Activated CD8-positive, alpha-beta memory T cell treated with anti-CD3 and anti-CD28 coated beads for 24 hours (primary cell): ENCODE measurements around the gene PGAP6.
A peak's percentile ranks its signal among the peaks of the same experiment; 100 is the strongest.
"Not testable (repeated sequence)": the region's sequence is repeated elsewhere in the genome, so short reads cannot be mapped to it uniquely, and the experiment has no call there.

Source experiments
- DNase-seq: peaks from one replicate; pipeline ENCODE4 v3.0.0-alpha.2; 2020

PGAP6 gene

GRCh38 chr16:378113-378820 lies 3.5 kb downstream of the PGAP6 start:
- not testable (repeated sequence) for DNase-seq

- no peak for DNase-seq
Observed at GRCh38 chr16:377419-377951, 4.3 kb downstream of the PGAP6 start.

- no peak for DNase-seq
Observed at GRCh38 chr16:376817-377418, 4.9 kb downstream of the PGAP6 start.

DNA sequence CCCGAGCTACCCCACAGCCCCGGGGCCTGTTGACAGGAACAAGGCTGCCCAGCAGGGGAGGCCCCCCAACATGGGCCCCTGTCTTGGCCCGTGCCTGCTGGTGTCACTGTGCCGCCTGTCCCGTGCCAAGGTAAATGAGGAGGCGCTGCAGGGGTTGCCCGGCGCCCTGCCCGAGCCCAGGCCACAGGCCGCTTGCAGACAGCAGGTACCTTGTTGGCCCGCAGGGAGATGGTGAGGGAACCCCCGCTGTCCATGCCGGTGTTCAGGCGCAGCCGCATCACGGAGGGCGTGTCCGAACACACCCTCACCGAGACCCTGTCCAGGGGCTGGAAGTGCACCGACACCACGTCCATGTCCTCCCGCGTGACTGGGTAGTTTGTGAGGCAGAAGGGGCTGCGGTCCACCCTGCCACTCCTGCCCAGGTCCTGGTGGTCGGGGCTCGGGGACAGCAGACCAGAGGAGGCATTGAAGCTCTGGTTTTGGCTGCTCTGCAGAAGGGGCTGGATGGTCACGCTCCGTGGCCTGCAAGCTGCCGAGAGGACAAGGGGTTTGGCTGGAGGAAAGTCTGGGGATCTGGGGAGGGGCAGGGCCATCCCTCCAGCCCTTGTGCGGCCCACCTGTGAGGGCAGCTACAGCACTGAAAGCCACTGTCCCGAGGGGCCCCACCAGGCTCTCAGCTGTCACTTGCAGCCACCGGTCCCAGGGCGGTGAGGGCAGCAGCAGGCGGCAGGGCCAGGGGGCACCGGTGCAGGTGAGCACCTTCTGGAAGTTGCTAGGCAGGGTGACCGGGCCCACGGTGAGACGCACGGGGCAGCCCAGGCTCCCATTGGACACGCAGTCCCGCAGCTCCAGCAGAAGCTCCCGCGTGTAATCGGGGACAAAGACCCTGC lies 5.6 kb downstream of the PGAP6 start:
- DNase-seq: no peak

DNA sequence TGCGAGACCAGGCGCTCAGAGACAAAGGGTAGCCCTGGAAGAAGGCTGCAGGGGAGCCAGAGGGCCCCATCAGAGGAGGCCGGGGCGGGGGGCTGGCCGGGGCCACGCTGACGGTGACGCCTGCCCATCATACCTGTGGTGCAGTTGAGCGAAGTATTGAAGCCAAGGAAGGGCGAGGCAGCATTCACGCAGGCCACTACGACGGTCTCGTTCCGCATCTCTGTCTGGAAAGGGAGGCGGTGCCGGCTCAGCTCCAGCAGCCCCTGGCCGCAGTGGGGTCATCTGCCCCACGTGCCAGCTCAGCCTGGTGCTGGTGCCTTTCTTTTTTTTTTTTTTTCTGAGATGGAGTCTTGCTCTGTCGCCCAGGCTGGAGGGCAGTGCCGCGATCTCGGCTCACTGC lies 6.6 kb downstream of the PGAP6 start:
- no peak for DNase-seq

GRCh38 chr16:374616-374926 lies 7.2 kb downstream of the PGAP6 start:
- DNase-seq: no peak

DNA sequence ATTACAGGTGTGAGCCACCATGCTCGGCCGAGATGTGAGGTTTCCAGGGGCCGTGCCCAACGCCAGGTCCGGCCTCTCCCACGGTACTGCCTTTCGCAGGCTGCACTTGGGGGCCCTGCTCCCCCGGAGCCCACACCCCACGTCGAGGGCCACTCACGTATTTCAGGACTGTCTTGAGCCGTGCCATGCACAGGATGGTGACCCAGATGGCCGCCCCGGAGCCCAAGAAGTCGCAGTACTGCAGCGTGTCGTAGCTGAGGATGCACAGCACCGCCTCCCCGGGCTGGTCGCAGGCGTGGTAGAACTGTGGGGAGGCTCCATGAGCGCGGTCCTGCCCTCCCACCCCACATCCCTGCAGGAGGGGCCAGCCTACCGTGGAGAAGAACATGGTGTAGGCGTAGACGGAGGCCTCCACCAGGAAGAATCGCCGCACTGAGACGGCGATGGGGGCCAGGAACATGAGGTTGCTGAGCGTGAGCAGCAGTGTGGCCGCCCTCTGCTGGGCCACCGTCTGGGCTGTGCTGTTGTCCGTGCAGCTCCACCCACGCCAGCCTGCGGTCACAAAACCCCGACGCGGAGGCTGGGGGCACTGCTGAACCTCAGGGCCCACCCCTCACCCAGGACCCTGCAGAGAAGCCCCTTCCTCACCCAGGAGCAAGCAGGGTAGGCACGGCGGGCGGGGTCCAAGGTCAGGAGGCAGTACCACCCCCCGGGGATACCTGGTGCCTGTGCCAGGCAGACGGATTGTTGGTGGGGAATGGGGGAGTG lies 7.7 kb downstream of the PGAP6 start:
- no peak for DNase-seq

DNA sequence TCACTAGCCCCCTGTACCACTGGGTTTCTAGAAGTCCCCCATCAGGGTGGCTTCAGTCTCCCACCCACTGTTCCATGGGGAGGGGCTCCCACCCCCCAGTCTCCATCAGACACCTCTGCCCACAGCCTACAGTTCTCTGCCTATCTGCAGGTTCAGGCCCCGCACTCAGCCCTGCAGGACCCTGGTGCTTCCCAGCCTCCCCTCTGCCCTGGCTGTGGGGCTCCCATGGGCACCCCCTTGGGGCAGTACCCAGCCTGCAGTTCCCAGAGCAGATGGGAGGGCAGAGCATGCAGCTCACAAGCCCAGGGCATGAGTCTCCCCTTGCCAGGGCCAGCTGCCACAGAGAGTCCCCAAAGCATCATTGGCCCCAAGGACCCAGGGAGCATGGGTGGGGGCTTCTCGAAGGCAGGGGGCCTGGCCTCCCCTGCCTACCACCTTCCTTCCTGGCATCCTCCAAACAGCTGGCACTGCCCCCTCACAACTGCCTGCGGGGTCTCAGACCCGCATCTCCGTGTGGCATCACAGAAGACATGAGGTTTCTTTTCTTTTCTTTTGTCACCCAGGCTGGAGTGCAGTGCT lies 8.7 kb downstream of the PGAP6 start:
- no peak for DNase-seq

DNA sequence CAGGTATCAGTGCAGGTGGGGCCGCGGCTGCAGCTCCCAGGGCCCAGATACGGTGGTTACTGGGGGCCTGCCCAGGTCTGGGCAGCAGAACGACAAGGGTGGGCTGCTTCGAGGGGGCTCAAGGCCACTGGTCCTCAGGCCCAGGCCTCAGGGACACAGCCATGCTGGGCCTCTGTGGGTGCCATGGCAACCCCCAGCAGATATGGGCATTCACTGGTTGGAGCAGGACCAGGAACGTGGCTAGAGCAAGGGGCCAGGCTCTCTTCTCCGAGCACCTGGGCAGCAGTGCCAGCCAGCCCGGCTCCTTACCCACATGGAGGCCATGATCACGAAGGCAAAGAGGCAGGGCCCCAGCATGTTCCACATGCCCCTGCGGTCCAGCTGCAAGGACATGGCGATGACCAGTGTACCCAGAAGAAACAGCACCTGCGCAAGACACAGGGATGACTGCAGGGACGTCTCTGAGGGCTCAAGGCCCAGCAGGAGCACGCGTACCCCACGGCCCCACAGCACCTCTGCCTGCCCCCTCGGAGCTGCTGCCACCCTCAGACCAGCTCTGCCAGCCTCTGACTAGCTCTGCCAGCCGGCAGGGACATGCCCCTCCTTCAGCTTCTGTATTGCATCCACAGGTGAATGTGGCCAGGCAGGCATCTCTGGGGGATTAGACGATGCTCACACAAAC lies 9.3 kb downstream of the PGAP6 start:
- DNase-seq: no peak

DNA sequence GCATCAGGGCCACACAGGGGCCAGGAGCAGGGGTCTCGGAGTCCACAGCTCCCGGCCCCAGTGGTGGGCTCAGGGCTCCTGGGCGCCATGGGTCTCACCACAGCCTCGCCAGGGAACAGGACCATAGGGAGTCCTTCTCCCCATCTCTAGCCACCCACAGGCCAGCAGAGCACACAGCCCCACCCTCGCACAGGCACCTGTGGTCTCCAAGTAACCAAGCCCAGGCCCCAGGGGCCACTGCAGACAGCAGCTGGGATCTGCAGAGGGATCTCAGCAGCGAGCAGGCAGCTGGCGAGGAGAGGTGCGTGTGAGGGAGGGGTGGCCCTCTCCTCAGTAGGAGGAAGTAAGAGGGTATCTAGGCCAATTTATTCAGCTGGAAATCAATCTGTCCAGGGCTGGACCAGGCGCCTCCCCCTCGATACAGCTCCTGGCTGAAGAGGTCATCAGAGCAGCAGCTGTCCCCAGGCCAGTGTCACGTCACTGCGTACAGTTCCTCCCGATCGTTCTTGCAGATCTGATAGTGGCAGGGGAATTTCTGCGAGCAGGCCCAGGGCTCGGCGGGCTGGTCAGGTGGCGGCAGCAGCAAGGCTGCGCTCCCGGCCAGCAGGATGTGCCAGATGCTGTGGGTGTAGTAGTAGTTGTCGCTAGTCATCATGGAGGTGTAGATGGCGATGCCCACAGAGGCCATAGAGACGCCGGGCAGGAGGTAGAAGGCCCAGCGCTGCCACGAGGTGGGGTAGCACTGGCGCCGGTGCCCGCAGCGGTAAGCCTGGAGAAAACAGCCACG lies 10.1 kb downstream of the PGAP6 start:
- DNase-seq: no peak

- no peak for DNase-seq
Observed at GRCh38 chr16:370979-371514, 10.7 kb downstream of the PGAP6 start.

DNA sequence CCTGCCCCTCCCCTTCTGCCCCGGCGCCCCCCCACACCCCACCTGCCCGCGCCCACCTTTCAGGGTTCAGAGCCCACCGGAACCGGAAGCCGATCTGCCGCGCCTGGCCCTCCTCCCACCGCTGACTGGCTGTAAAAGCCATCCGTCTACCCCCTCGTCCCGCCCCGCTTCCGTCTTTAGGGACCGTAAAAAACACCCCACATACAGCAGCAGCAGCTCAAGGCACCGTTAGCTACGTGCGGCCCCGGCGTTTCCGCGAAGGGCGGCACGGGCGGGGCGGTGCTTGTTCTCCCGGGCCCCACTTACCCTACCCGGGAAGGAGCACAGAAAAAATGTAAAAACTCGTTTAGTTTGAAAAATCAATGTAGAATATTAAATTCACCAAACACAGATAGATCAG lies 11.3 kb downstream of the PGAP6 start, which contains the start of gene MRPL28:
MRPL28 (minus strand) TSS at position 96 of the 400 bp plus-strand sequence. CDS start 320 bp downstream, outside the sequence.
- peak; percentile 96 for DNase-seq

DNA sequence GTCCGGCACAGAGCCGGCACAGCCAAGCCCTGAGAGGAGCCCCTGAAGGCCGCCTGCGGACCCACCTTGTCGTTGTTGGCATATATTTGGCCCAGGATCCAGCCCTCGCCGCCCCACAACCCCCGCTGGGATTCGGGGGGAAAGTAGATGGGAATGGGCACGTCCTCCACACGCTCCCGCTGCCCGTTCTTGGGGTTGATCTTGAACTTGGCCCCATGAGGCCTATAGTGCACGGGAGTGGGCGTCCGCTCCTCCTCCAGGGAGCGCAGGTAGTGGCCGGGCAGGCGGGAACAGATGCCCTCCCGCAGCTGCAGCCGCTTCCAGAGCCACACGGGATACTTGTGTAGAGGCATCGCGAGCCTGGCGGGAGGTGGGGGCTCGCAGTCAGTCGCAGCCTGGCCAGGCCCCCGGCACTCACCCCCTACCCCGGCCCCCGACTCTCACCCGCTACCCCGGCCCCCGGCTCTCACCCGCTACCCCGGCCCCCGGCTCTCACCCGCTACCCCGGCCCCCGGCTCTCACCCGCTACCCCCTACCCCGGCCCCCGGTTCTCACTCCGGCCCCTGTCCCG lies 11.8 kb downstream of the PGAP6 start:
- no peak for DNase-seq

GRCh38 chr16:369275-369865 lies 12.4 kb downstream of the PGAP6 start:
- DNase-seq: no peak

DNA sequence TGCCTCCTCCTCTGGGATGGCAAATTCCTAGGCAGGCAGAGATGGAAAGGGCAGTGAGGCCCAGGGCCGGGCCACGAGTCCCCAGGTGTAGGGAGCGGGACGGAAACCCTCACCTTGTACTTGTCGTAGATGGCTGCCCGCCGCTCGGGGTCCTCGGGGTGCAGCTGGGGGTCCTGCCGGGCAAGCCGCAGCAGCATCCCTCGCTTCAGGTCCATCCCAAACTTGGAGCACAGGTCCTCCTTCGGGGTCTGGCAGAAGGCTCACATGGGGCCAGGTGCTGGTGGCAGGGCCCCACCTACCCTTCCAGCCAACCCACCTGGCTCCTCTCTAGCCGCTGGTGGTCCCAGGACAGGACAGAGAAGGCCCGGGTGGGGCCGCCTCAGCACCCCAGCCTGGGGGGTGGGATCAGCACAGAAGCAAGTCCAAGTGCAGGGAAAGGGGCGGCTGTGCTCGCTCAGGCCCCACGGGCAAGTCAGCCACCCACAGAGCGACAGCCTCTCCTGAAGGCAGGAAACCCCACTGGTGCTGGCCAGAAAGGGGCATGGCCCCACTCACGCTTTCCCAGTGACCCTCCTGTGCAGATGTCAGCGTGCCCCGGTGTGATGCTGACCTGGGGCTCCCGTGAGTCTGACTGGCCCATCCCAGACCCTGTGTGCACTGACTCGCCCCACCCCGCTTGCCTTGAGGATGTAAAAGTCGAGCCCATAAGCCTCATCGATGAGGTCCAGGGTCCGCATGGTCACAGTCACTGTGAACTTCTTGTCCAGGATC lies 13.2 kb downstream of the PGAP6 start:
- no peak for DNase-seq

DNA sequence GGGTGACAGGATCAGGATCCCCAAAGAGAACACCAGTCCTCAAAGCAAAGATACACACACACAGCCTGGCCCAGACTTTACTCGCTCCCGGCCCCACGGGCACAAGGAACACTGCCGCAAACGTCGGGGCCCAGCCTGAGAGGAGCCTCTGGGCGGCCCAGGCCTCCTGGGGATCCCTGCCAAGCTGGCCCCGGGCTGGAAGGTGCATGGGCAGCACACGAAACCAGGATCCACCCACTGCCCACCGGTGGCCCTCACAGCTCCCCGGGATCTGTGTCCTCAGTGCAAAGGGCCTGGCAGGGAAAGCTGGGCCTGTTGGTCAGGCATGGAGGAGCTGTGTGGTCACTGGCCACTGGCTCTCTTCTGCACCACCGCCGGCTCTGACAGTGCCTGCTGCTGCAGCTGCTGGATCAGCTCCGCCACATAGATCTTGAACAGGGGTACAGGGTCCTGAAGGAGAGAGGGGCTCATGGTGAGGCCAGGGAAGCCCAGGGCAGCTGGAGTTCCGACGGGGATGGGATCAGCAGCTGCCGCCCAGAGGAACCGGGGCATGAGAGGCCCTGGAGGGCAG lies 14.4 kb downstream of the PGAP6 start:
- DNase-seq: no peak

- DNase-seq: no peak
Observed at GRCh38 chr16:366476-366875, 15.3 kb downstream of the PGAP6 start.

DNA sequence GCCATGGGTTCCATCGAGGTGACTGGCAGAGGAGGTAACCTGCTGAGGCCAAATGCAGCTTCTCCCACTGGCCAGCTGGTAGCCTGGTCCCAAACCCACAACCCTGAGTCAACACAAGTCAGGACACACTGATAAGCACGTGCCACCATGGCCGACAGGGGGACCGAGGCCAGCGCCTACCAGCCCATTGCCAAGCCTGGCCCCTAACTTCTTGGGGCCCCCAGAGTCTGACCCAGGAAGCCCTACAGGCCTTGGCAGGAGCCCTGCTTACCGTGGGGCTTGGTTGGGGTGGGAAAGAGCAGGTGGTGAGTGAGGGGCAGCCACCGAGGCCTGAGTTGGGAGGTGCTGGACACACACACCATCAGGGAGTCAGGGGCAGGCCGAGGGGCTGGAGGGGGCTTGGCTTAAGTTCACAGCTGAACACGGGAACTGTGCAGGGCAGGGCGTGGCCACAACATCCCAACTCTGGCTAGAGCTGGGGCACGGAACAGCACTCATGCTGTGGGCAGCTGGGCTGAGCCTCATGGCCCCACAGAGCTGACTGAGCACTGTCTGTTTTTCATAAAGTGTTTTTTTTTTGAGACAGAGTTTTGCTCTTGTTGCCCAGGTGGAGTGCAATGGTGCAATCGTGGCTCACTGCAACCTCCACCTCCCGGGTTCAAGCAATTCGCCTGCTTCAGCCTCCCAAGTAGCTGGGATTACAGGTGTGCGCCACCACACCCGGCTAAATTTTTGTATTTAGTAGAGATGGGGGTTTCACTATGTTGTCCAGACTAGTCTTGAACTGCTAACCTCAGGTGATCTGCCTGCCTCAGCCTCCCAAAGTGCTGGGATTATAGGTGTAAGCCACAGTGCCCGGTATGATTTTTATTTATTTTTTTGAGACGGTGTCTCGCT lies 16.9 kb downstream of the PGAP6 start:
- no peak for DNase-seq
